GM19099 (cell line): Measurements from ENCODE around the gene KIT.

Experiments
- POLR2A ChIP-seq: IDR thresholded peaks from 3 replicates; pipeline ENCODE4 v1.6.1; 2011; ENCODE audit warnings: low read depth; ENCODE audit not compliant: insufficient read length; ENCODE audit errors: extremely low read depth

Gene KIT

GRCh38 chr4:54683616-54684346, 26.0 kb downstream of the KIT start:
- TF ChIP-seq POLR2A, result no peak

- TF ChIP-seq POLR2A, result no peak
These were observed 28.1 kb downstream of the KIT start for GRCh38 chr4:54685810-54686209.

- no peak for TF ChIP-seq POLR2A
These were observed 30.4 kb downstream of the KIT start for GRCh38 chr4:54687887-54688841.

- TF ChIP-seq POLR2A, result no peak
These were observed 37.6 kb downstream of the KIT start for GRCh38 chr4:54695337-54695736.

GRCh38 chr4:54695788-54696187, 38.0 kb downstream of the KIT start:
- TF ChIP-seq POLR2A, result no peak

GRCh38 chr4:54696649-54697048, 38.9 kb downstream of the KIT start:
- TF ChIP-seq POLR2A, result no peak

GRCh38 chr4:54700986-54701385, 43.2 kb downstream of the KIT start:
- no peak for TF ChIP-seq POLR2A

GRCh38 chr4:54703182-54703581, 45.4 kb downstream of the KIT start:
- TF ChIP-seq POLR2A, result no peak

GRCh38 chr4:54707406-54707805, 49.6 kb downstream of the KIT start:
- TF ChIP-seq POLR2A, result no peak

- no peak for TF ChIP-seq POLR2A
These were observed 50.9 kb downstream of the KIT start for GRCh38 chr4:54708339-54709279.

GRCh38 chr4:54709400-54709799, 51.6 kb downstream of the KIT start:
- TF ChIP-seq POLR2A, result no peak

- TF ChIP-seq POLR2A, result no peak
These were observed 54.4 kb downstream of the KIT start for GRCh38 chr4:54712206-54712605.

GRCh38 chr4:54714631-54715030, 56.9 kb downstream of the KIT start:
- TF ChIP-seq POLR2A, result no peak

- TF ChIP-seq POLR2A, result no peak
These were observed 58.8 kb downstream of the KIT start for GRCh38 chr4:54716478-54717065.
